NCI-H2227 (cell line): ENCODE results near the gene CFAP44.
"Not testable (repeated sequence)": the region's sequence is repeated elsewhere in the genome, so short reads cannot be mapped to it uniquely, and the experiment has no call there.

Source experiments
- DNase-seq: peaks from one replicate; lab custom pipeline; 2025; ENCODE audit not compliant: unreplicated experiment; lab: John Stamatoyannopoulos, UW

CFAP44 gene

GRCh38 chr3:113441051-113441770 is at the start of gene CFAP44:
TSS of gene CFAP44 (minus strand) at chr3:113441493. CDS start at chr3:113433664, 7,829 bp downstream.
- DNase-seq = peak; percentile 82

- DNase-seq = no peak
These were observed 43.9 kb upstream of the CFAP44 start for GRCh38 chr3:113485161-113485609.

- no peak for DNase-seq
These were observed 27.2 kb upstream of the CFAP44 start for GRCh38 chr3:113468539-113468938.

GRCh38 chr3:113461488-113461887 is 20.2 kb upstream of the CFAP44 start:
- DNase-seq = no peak

- not testable (repeated sequence) for DNase-seq
These were observed 17.3 kb upstream of the CFAP44 start for GRCh38 chr3:113458554-113458953.

GRCh38 chr3:113455446-113455845 is 14.2 kb upstream of the CFAP44 start:
- no peak for DNase-seq

- DNase-seq = no peak
These were observed 13.3 kb upstream of the CFAP44 start for GRCh38 chr3:113454630-113455029.

GRCh38 chr3:113454057-113454456 is 12.8 kb upstream of the CFAP44 start:
- DNase-seq = no peak

GRCh38 chr3:113450911-113451310 is 9.6 kb upstream of the CFAP44 start:
- DNase-seq = no peak

- peak; percentile 52 for DNase-seq
These were observed 1.7 kb downstream of the CFAP44 start for GRCh38 chr3:113439606-113440005.

- no peak for DNase-seq
These were observed 3.1 kb downstream of the CFAP44 start for GRCh38 chr3:113438224-113438623.

GRCh38 chr3:113437411-113437810 is 3.9 kb downstream of the CFAP44 start:
- DNase-seq = no peak

GRCh38 chr3:113436809-113437208 is 4.5 kb downstream of the CFAP44 start:
- no peak for DNase-seq

GRCh38 chr3:113431811-113432210 is 9.5 kb downstream of the CFAP44 start:
- no peak for DNase-seq

GRCh38 chr3:113428581-113428980 is 12.7 kb downstream of the CFAP44 start:
- DNase-seq = no peak

GRCh38 chr3:113423699-113424098 is 17.6 kb downstream of the CFAP44 start:
- DNase-seq = no peak

- DNase-seq = no peak
These were observed 20.2 kb downstream of the CFAP44 start for GRCh38 chr3:113421082-113421481.

- DNase-seq = no peak
These were observed 31.6 kb downstream of the CFAP44 start for GRCh38 chr3:113409676-113410075.

GRCh38 chr3:113405180-113405579 is 36.1 kb downstream of the CFAP44 start:
- DNase-seq = no peak

- DNase-seq = no peak
These were observed 36.7 kb downstream of the CFAP44 start for GRCh38 chr3:113404637-113405036.
